Keratinocyte (primary cell): ENCODE measurements around the gene NDUFB8. TPM values are rescaled to one million over a fixed set of nuclear protein-coding genes. Genes with fewer than 3 reads are reported as not detected.

ENCODE experiments used
- DNase-seq: peaks from one replicate; pipeline ENCODE4 v3.0.0-alpha.2; 2011; ENCODE audit warnings: low read depth, missing footprints, low spot score
- FAIRE-seq: peaks from 2 replicates; lab custom pipeline; 2011; peaks lifted over from hg19 to GRCh38; lab: Jason Lieb, UNC
- H2AFZ ChIP-seq: 2 replicates; pipeline ENCODE4 v1.6.0; 2012; ENCODE audit warnings: low read length, control low read depth, inconsistent platforms; ENCODE audit not compliant: control insufficient read depth
- H3K27ac ChIP-seq: 2 replicates; pipeline ENCODE4 v1.5.1; 2011; ENCODE audit warnings: low read length; ENCODE audit not compliant: control insufficient read depth, insufficient read depth
- H3K27me3 ChIP-seq: 3 replicates; pipeline ENCODE4 v1.6.0; 2011; ENCODE audit warnings: low read length; ENCODE audit not compliant: control insufficient read depth, insufficient read depth; ENCODE audit errors: extremely low read depth
- H3K36me3 ChIP-seq, 2 experiments: 2 replicates in 1 of 2; 3 replicates in 1 of 2; pipeline ENCODE4 v1.5.1; 2011; ENCODE audit warnings: low read length in 2 of 2, mild to moderate bottlenecking in 1 of 2; ENCODE audit not compliant: control insufficient read depth in 2 of 2, insufficient read depth in 2 of 2; ENCODE audit errors: extremely low read depth in 1 of 2
- H3K4me1 ChIP-seq: 3 replicates; pipeline ENCODE4 v1.5.1; 2011; ENCODE audit warnings: low read length; ENCODE audit not compliant: control insufficient read depth, insufficient read depth; ENCODE audit errors: extremely low read depth
- H3K4me2 ChIP-seq: 3 replicates; pipeline ENCODE4 v1.6.0; 2011; ENCODE audit warnings: low read depth, low read length; ENCODE audit not compliant: control insufficient read depth, insufficient read depth; ENCODE audit errors: extremely low read depth
- H3K4me3 ChIP-seq, 3 experiments: fragments of 200-600 bp in 1 of 3; sonication (generic) in 1 of 3; 2 replicates in 2 of 3; 3 replicates in 1 of 3; pipeline ENCODE4 v1.5.1; 2011 to 2016; ENCODE audit warnings: low read length in 3 of 3, mild to moderate bottlenecking in 3 of 3, control low read depth in 2 of 3, inconsistent platforms in 1 of 3, low read depth in 1 of 3, mixed read lengths in 1 of 3, mixed run types in 1 of 3, moderate library complexity in 1 of 3; ENCODE audit not compliant: control insufficient read depth in 2 of 3, insufficient read depth in 2 of 3; ENCODE audit errors: extremely low read depth in 1 of 3
- H3K79me2 ChIP-seq: 2 replicates; pipeline ENCODE4 v1.6.0; 2012; ENCODE audit warnings: low read length; ENCODE audit not compliant: control insufficient read depth, insufficient read depth
- H3K9ac ChIP-seq: 3 replicates; pipeline ENCODE4 v1.6.0; 2011; ENCODE audit warnings: low read length; ENCODE audit not compliant: control insufficient read depth, insufficient read depth; ENCODE audit errors: extremely low read depth
- H3K9me1 ChIP-seq: 3 replicates; pipeline ENCODE4 v1.6.0; 2011; ENCODE audit warnings: low read length; ENCODE audit not compliant: control insufficient read depth, insufficient read depth; ENCODE audit errors: extremely low read depth
- H3K9me3 ChIP-seq: 2 replicates; pipeline ENCODE4 v1.5.1; 2012; ENCODE audit warnings: low read depth, low read length; ENCODE audit not compliant: control insufficient read depth
- H4K20me1 ChIP-seq: 3 replicates; pipeline ENCODE4 v1.6.0; 2011; ENCODE audit warnings: low read length; ENCODE audit not compliant: control insufficient read depth, insufficient read depth; ENCODE audit errors: extremely low read depth
- EZH2 ChIP-seq: IDR thresholded peaks from one replicate; pipeline ENCODE4 v1.6.1; 2012; ENCODE audit warnings: inconsistent platforms, mild to moderate bottlenecking, low read length, moderate library complexity
- dilution Hi-C: fragments of 300-500 bp; cut with MboI; formaldehyde crosslinking; loops from one replicate; pipeline ENCODE4 v1.7.0; 2020; ENCODE audit warnings: low sequenced_read_pairs; ENCODE audit not compliant: extremely low pct_ligation_motif_present
- polyA plus RNA-seq, 5 experiments: library from polyadenylated mRNA; depleted of rRNA in 3 of 5; stranded (reverse) in 3 of 5; stranded (forward) in 1 of 5; unstranded in 1 of 5; fragments of >200 nt; gene quantifications; 1 replicate in 1 of 5; 2 replicates in 3 of 5; 3 replicates in 1 of 5; pipeline versions ENCODE4 v1.2.1 to v1.2.3, GENCODE V29; 2011 to 2012; ENCODE audit warnings: missing spikeins in 2 of 5, low read depth in 1 of 5, low replicate concordance in 1 of 5
- TF ChIP-seq, protein P1 (sequence below), 3 experiments: IDR thresholded peaks in 1 of 3; conservative IDR thresholded peaks in 1 of 3; optimal IDR thresholded peaks in 1 of 3; 2 replicates in 2 of 3; 3 replicates in 1 of 3; pipeline versions ENCODE3 to v1.5.1; 2011; ENCODE audit warnings: low read length in 3 of 3, mild to moderate bottlenecking in 3 of 3, moderate library complexity in 2 of 3, control low read depth in 1 of 3, inconsistent platforms in 1 of 3; ENCODE audit not compliant: insufficient read depth in 2 of 3; ENCODE audit errors: extremely low read depth in 1 of 3

The NDUFB8 gene
- polyA plus RNA-seq, 1 donor (not counting 4 experiments of a cell fraction or from before 2014, with no cell fraction given), result 178 TPM

DNA sequence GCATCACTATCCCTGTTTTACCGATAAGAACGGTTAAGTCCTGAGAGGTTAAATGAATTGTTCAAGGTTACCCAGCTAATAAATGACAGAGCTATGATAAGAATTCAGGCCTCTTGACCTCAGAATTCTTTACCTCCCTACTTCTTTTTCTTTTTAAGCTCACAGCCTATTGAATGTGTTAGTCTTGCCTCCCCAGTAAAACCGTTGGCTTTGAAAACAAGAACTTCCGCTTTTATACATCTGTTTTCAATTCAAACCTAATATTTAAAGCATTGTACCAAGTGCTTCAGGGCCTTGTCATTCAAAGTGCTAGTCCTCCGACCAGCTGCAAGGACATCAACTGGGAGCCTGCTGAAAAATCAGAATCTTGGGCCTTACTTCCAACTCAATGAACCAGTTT is 25.6 kb downstream of the NDUFB8 start:
- no peaks in the 10 kb centered on the region for H3K27me3 ChIP-seq
- H3K27ac ChIP-seq, result no peak overlapping the region
- peaks cover 8% of the 10 kb centered on the region for H3K4me1 ChIP-seq
- DNase-seq (no peak), FAIRE-seq (no peak)
- peaks cover 4% of the 10 kb centered on the region for H4K20me1 ChIP-seq
- H3K9me3 ChIP-seq, result no peaks in the 10 kb centered on the region
- peaks cover 4 to 8% of the 10 kb centered on the region in 2 experiments for H3K36me3 ChIP-seq
- no peak overlapping the region for H3K4me3 ChIP-seq
- H3K9ac ChIP-seq, result no peak overlapping the region
- no peak overlapping the region for H3K4me2 ChIP-seq
- H3K79me2 ChIP-seq, result no peaks in the 10 kb centered on the region
- H2AFZ ChIP-seq, result no peak overlapping the region
- dilution Hi-C loops, result no loop called here
- no peak for TF ChIP-seq EZH2
- TF ChIP-seq, protein P1, sequence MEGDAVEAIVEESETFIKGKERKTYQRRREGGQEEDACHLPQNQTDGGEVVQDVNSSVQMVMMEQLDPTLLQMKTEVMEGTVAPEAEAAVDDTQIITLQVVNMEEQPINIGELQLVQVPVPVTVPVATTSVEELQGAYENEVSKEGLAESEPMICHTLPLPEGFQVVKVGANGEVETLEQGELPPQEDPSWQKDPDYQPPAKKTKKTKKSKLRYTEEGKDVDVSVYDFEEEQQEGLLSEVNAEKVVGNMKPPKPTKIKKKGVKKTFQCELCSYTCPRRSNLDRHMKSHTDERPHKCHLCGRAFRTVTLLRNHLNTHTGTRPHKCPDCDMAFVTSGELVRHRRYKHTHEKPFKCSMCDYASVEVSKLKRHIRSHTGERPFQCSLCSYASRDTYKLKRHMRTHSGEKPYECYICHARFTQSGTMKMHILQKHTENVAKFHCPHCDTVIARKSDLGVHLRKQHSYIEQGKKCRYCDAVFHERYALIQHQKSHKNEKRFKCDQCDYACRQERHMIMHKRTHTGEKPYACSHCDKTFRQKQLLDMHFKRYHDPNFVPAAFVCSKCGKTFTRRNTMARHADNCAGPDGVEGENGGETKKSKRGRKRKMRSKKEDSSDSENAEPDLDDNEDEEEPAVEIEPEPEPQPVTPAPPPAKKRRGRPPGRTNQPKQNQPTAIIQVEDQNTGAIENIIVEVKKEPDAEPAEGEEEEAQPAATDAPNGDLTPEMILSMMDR (optimal IDR thresholded peaks at IDR 0.05 in 1 of 3, IDR thresholded peaks at IDR 0.05 in 1 of 3, conservative IDR thresholded peaks at IDR 0.05 in 1 of 3; ENCODE audit: extremely low read depth in 1 of 3, insufficient read depth in 2 of 3, low read length in 3 of 3), result no peak
- H3K9me1 ChIP-seq, result no peaks in the 10 kb centered on the region

GRCh38 chr10:100502926-100503494 is 26.7 kb downstream of the NDUFB8 start:
- FAIRE-seq (no peak), DNase-seq (no peak)
- Histone ChIP-seq H3K9me1 (no peaks in the 10 kb centered on the region), H3K4me3 (no peak overlapping the region), H3K9me3 (no peaks in the 10 kb centered on the region), H4K20me1 (peaks cover 4% of the 10 kb centered on the region), H3K27ac (no peak overlapping the region), H3K27me3 (no peaks in the 10 kb centered on the region), H3K79me2 (no peaks in the 10 kb centered on the region), H3K36me3 (peaks cover 4 to 10% of the 10 kb centered on the region in 2 experiments), H2AFZ (no peak overlapping the region), H3K4me1 (peaks cover 8% of the 10 kb centered on the region), H3K9ac (no peak overlapping the region), H3K4me2 (no peak overlapping the region)
- TF ChIP-seq EZH2, result no peak
- TF ChIP-seq, protein P1 (optimal IDR thresholded peaks at IDR 0.05 in 1 of 3, IDR thresholded peaks at IDR 0.05 in 1 of 3, conservative IDR thresholded peaks at IDR 0.05 in 1 of 3; ENCODE audit: extremely low read depth in 1 of 3, insufficient read depth in 2 of 3, low read length in 3 of 3), result no peak
- dilution Hi-C loops, result no loop called here
